Measurements from ENCODE around the gene HAGHL. TPM values are rescaled to one million over a fixed set of nuclear protein-coding genes. Genes with fewer than 3 reads are reported as not detected.

The HAGHL gene
- total RNA-seq, 4 donors from 2014 or later, result 1.7 to 5.7 (median 4.8) TPM; not detected in 1

- H3K4me3 ChIP-seq, result peak within 1 kb of the TSS; percentile 69 to 98 (median 88)
- DNase-seq, result peak; percentile 67
- H3K27ac ChIP-seq, result peak within 1 kb of the TSS; percentile 90 to 97 (median 94)
- intact Hi-C loops (cut with DNase I), result no loop called here
- H3K36me3 ChIP-seq, result peaks cover 11 to 22% (median 15%) of the 10 kb centered on the region in 3 donors
- H3K27me3 ChIP-seq, result peaks cover 0 to 33% (median 0%) of the 10 kb centered on the region in 4 donors
- 0% methylated on average over 4 of the region's 91 CpGs; no CpG with 5 or more reads in 1 of the 2 donors for whole genome bisulfite sequencing, 2 donors
- peaks cover 65 to 88% (median 73%) of the 10 kb centered on the region in 3 donors for H3K4me1 ChIP-seq
- TF ChIP-seq CTCF (IDR thresholded peaks at IDR 0.05) (peak in 2 of 6 experiments; percentile 5 to 16), POLR2A (IDR thresholded peaks at IDR 0.05) (peak in 3 of 4 donors; percentile 64 to 83 (median 82))
- H3K9me3 ChIP-seq, result no peaks in the 10 kb centered on the region
Measured at GRCh38 chr16:679814-680624, 46.9 kb upstream of the HAGHL start, which contains the start of gene STUB1. STUB1 (plus strand) TSS chr16:680410; CDS start chr16:680526, 116 bp downstream.

GRCh38 chr16:680625-680945 lies 46.3 kb upstream of the HAGHL start:
- intact Hi-C loops (cut with DNase I), result no loop called here
- Histone ChIP-seq H3K9me3 (no peaks in the 10 kb centered on the region), H3K27me3 (peaks cover 0 to 28% (median 0%) of the 10 kb centered on the region in 4 donors), H3K4me1 (peaks cover 65 to 88% (median 76%) of the 10 kb centered on the region in 3 donors), H3K36me3 (peaks cover 11 to 25% (median 15%) of the 10 kb centered on the region in 3 donors), H3K27ac (peak overlapping the region; percentile 90 to 97 (median 94)), H3K4me3 (peak overlapping the region; percentile 69 to 98 (median 88))
- no peak for TF ChIP-seq POLR2A (IDR thresholded peaks at IDR 0.05)
- TF ChIP-seq CTCF (IDR thresholded peaks at IDR 0.05), result no peak
- whole genome bisulfite sequencing, 2 donors, result no CpG with 5 or more reads among the region's 38 CpGs
- no peak for DNase-seq

GRCh38 chr16:680967-681745 lies 45.8 kb upstream of the HAGHL start:
- H3K27me3 ChIP-seq, result peaks cover 0 to 22% (median 0%) of the 10 kb centered on the region in 4 donors
- H3K4me1 ChIP-seq, result peaks cover 62 to 88% (median 75%) of the 10 kb centered on the region in 3 donors
- no peaks in the 10 kb centered on the region for H3K9me3 ChIP-seq
- H3K36me3 ChIP-seq, result peaks cover 11 to 31% (median 15%) of the 10 kb centered on the region in 3 donors
- peak overlapping the region; percentile 90 to 97 (median 94) for H3K27ac ChIP-seq
- intact Hi-C loops (cut with DNase I), result no loop called here
- peak overlapping the region; percentile 69 to 98 (median 88) for H3K4me3 ChIP-seq
- no peak for TF ChIP-seq CTCF (IDR thresholded peaks at IDR 0.05)
- no peak for TF ChIP-seq POLR2A (IDR thresholded peaks at IDR 0.05)
- 40 to 52% methylated on average over 2 to 18 of the region's 44 CpGs for WGBS, 2 donors
- DNase-seq, result no peak

- no peak for DNase-seq
- H3K27ac ChIP-seq, result peak overlapping the region in 2 of 4 donors; percentile 22 to 93
- intact Hi-C loops (cut with DNase I), result no loop called here
- no peaks in the 10 kb centered on the region for H3K9me3 ChIP-seq
- peaks cover 0 to 15% (median 0%) of the 10 kb centered on the region in 4 donors for H3K27me3 ChIP-seq
- peak overlapping the region in 2 of 4 donors; percentile 95 to 98 for H3K4me3 ChIP-seq
- WGBS, 2 donors, result 50 to 55% methylated on average over 10 to 17 of the region's 28 CpGs
- peaks cover 54 to 88% (median 67%) of the 10 kb centered on the region in 3 donors for H3K4me1 ChIP-seq
- no peak for TF ChIP-seq CTCF (IDR thresholded peaks at IDR 0.05)
- H3K36me3 ChIP-seq, result peaks cover 15 to 38% (median 16%) of the 10 kb centered on the region in 3 donors
Measured at GRCh38 chr16:681746-682427, 45.0 kb upstream of the HAGHL start.

All from esophagus squamous epithelium (tissue), 5 donors.